ENCODE measurements around the gene SLC48A1. TPM values are rescaled to one million over a fixed set of nuclear protein-coding genes. Genes with fewer than 3 reads are reported as not detected.

Gene SLC48A1
- total RNA-seq, 2 experiments from 2014 or later = 4.5 to 5.8 TPM

GRCh38 chr12:47740606-47741339, 32.3 kb upstream of the SLC48A1 start:
- DNase-seq = peak in 3 of 14 experiments; percentile 14 to 36 (median 34)
- ATAC-seq (ENCODE audit: poor library complexity) = no peak
- no peak for TF ChIP-seq CTCF (IDR thresholded peaks at IDR 0.05)
- no peaks in the 10 kb centered on the region for H3K27me3 Mint-ChIP-seq
- POLR2A ChIA-PET = interaction anchor here (0.7 to 3.6 kb wide), 15 partner anchors 16 to 102 kb away, joined by 3 to 15 read pairs (median 4); partner anchors contain the start of genes HDAC7, RAPGEF3 and RPAP3
- peak overlapping the region; percentile 66 for H3K27ac Mint-ChIP-seq
- H3K9me3 Mint-ChIP-seq = no peaks in the 10 kb centered on the region
- no peaks in the 10 kb centered on the region for H3K36me3 Mint-ChIP-seq (ENCODE audit: low read depth)
- peak overlapping the region; percentile 57 for H3K4me3 Mint-ChIP-seq
- intact Hi-C loops (cut with DNase I, micrococcal nuclease) = loop anchor here in 1 of 2 experiments (5.0 kb wide), 1 partner anchor 207 kb away; no protein-coding TSS in a partner anchor
- CTCF ChIA-PET = interaction anchor here (0.9 to 5.7 kb wide), 9 partner anchors 18 to 209 kb away, joined by 3 to 157 read pairs (median 10); partner anchors contain the start of genes RAPGEF3 and SLC48A1
- H3K27ac ChIP-seq (ENCODE audit: low read depth in 1 of 2, low read length in 2 of 2) = no peak overlapping the region
- H3K36me3 ChIP-seq (ENCODE audit: insufficient read depth, low read length) = no peaks in the 10 kb centered on the region
- no peaks in the 10 kb centered on the region for H3K27me3 ChIP-seq (ENCODE audit: control insufficient read depth in 1 of 2, insufficient read depth in 2 of 2, low read length in 2 of 2)
- no peaks in the 10 kb centered on the region for H3K9me3 ChIP-seq (ENCODE audit: control insufficient read depth in 1 of 2, insufficient read depth in 1 of 2, low read length in 2 of 2)
- peak overlapping the region; percentile 2 for H3K4me3 ChIP-seq (ENCODE audit: low read length)
- H3K4me1 ChIP-seq (ENCODE audit: insufficient read depth, low read length) = peaks cover 45% of the 10 kb centered on the region
- peaks cover 42% of the 10 kb centered on the region for H3K4me1 Mint-ChIP-seq (ENCODE audit: low read depth)

GRCh38 chr12:47741340-47741703, 31.7 kb upstream of the SLC48A1 start:
- Histone ChIP-seq H3K4me3 (ENCODE audit: low read length) (no peak overlapping the region), H3K27ac (ENCODE audit: low read depth in 1 of 2, low read length in 2 of 2) (no peak overlapping the region), H3K4me1 (ENCODE audit: insufficient read depth, low read length) (peaks cover 43% of the 10 kb centered on the region), H3K36me3 (ENCODE audit: insufficient read depth, low read length) (no peaks in the 10 kb centered on the region), H3K9me3 (ENCODE audit: control insufficient read depth in 1 of 2, insufficient read depth in 1 of 2, low read length in 2 of 2) (no peaks in the 10 kb centered on the region), H3K27me3 (ENCODE audit: control insufficient read depth in 1 of 2, insufficient read depth in 2 of 2, low read length in 2 of 2) (no peaks in the 10 kb centered on the region)
- no peaks in the 10 kb centered on the region for H3K36me3 Mint-ChIP-seq (ENCODE audit: low read depth)
- peak overlapping the region; percentile 57 for H3K4me3 Mint-ChIP-seq
- TF ChIP-seq CTCF (IDR thresholded peaks at IDR 0.05) = no peak
- peaks cover 42% of the 10 kb centered on the region for H3K4me1 Mint-ChIP-seq (ENCODE audit: low read depth)
- intact Hi-C loops (cut with DNase I, micrococcal nuclease) = loop anchor here in 1 of 2 experiments (5.0 kb wide), 1 partner anchor 206 kb away; no protein-coding TSS in a partner anchor
- H3K9me3 Mint-ChIP-seq = no peaks in the 10 kb centered on the region
- peak overlapping the region; percentile 66 for H3K27ac Mint-ChIP-seq
- H3K27me3 Mint-ChIP-seq = no peaks in the 10 kb centered on the region
- ChIA-PET POLR2A (interaction anchor here (0.8 to 3.6 kb wide), 16 partner anchors 16 to 97 kb away, joined by 3 to 15 read pairs (median 4); partner anchors contain the start of genes HDAC7, RAPGEF3 and RPAP3), CTCF (interaction anchor here (0.9 to 5.7 kb wide), 11 partner anchors 17 to 208 kb away, joined by 3 to 157 read pairs (median 7); partner anchors contain the start of genes RAPGEF3 and SLC48A1)
- peak; percentile 68 for ATAC-seq (ENCODE audit: poor library complexity)
- peak; percentile 57 to 88 (median 71) for DNase-seq

GRCh38 chr12:47742253-47742825, 30.7 kb upstream of the SLC48A1 start:
- H3K4me3 ChIP-seq (ENCODE audit: low read length) = no peak overlapping the region
- no peaks in the 10 kb centered on the region for H3K9me3 Mint-ChIP-seq
- peaks cover 42% of the 10 kb centered on the region for H3K4me1 Mint-ChIP-seq (ENCODE audit: low read depth)
- TF ChIP-seq CTCF (IDR thresholded peaks at IDR 0.05) = peak; percentile 100
- no peaks in the 10 kb centered on the region for H3K36me3 ChIP-seq (ENCODE audit: insufficient read depth, low read length)
- no peaks in the 10 kb centered on the region for H3K9me3 ChIP-seq (ENCODE audit: control insufficient read depth in 1 of 2, insufficient read depth in 1 of 2, low read length in 2 of 2)
- peak; percentile 57 to 83 (median 68) for DNase-seq
- H3K27ac ChIP-seq (ENCODE audit: low read depth in 1 of 2, low read length in 2 of 2) = no peak overlapping the region
- POLR2A ChIA-PET = interaction anchor here (0.9 to 3.6 kb wide), 10 partner anchors 15 to 97 kb away, joined by 3 to 15 read pairs (median 5); partner anchors contain the start of genes HDAC7 and RPAP3
- peak; percentile 38 for ATAC-seq (ENCODE audit: poor library complexity)
- H3K27me3 ChIP-seq (ENCODE audit: control insufficient read depth in 1 of 2, insufficient read depth in 2 of 2, low read length in 2 of 2) = no peaks in the 10 kb centered on the region
- CTCF ChIA-PET = interaction anchor here (0.7 to 5.7 kb wide), 15 partner anchors 16 to 876 kb away, joined by 3 to 157 read pairs (median 5); partner anchors contain the start of genes RAPGEF3, SLC48A1 and TMEM106C
- H3K4me3 Mint-ChIP-seq = no peak overlapping the region
- no peak overlapping the region for H3K27ac Mint-ChIP-seq
- intact Hi-C loops (cut with DNase I, micrococcal nuclease) = loop anchor here (1.0 to 5.0 kb wide), 4 partner anchors 28 to 205 kb away; no protein-coding TSS in a partner anchor
- no peaks in the 10 kb centered on the region for H3K27me3 Mint-ChIP-seq
- H3K36me3 Mint-ChIP-seq (ENCODE audit: low read depth) = no peaks in the 10 kb centered on the region
- peaks cover 38% of the 10 kb centered on the region for H3K4me1 ChIP-seq (ENCODE audit: insufficient read depth, low read length)
